GM23338 (cell line): ENCODE results near the gene USP7. TPM values are rescaled to one million over a fixed set of nuclear protein-coding genes. Genes with fewer than 3 reads are reported as not detected.

Experiments
- ATAC-seq: fragments of 200-7000 bp; cut with Tn5 transposase; 3 replicates; pipeline ENCODE4 v1.9.1; 2020
- DNase-seq: peaks from one replicate; pipeline ENCODE4 v3.0.0-alpha.2; 2015; ENCODE audit warnings: low spot score
- H2AFZ ChIP-seq: fragments of 200-600 bp; sonication (generic); 2 replicates; pipeline ENCODE4 v1.8.0; 2016; ENCODE audit warnings: antibody characterized with exemption, mild to moderate bottlenecking, moderate library complexity
- H3F3A ChIP-seq: fragments of 200-600 bp; sonication (generic); replicated peaks from 2 replicates; pipeline ENCODE4 v1.8.0; 2017; ENCODE audit warnings: antibody characterized with exemption, mixed run types, low read depth
- H3K27ac ChIP-seq: fragments of 200-600 bp; sonication (generic); 2 replicates; pipeline ENCODE4 v1.6.1; 2016; ENCODE audit warnings: low read depth
- H3K27me3 ChIP-seq: fragments of 200-600 bp; sonication (generic); 2 replicates; pipeline ENCODE4 v1.8.0; 2016; ENCODE audit warnings: mild to moderate bottlenecking, mixed run types, moderate library complexity; ENCODE audit not compliant: insufficient read depth
- H3K36me3 ChIP-seq: fragments of 200-600 bp; sonication (generic); 2 replicates; pipeline ENCODE4 v1.8.0; 2016; ENCODE audit warnings: mild to moderate bottlenecking; ENCODE audit not compliant: insufficient read depth
- H3K4me1 ChIP-seq: fragments of 200-600 bp; sonication (generic); 2 replicates; pipeline ENCODE4 v1.8.0; 2016; ENCODE audit warnings: mild to moderate bottlenecking, moderate library complexity; ENCODE audit not compliant: insufficient read depth
- H3K4me2 ChIP-seq: fragments of 200-600 bp; sonication (generic); 2 replicates; pipeline ENCODE4 v1.7.1; 2017; ENCODE audit warnings: mixed run types
- H3K4me3 ChIP-seq: fragments of 200-600 bp; sonication (generic); 2 replicates; pipeline ENCODE4 v1.6.1; 2016; ENCODE audit warnings: mixed run types
- H3K79me2 ChIP-seq: fragments of 200-600 bp; sonication (generic); replicated peaks from 2 replicates; pipeline ENCODE4 v1.8.0; 2017; ENCODE audit warnings: mild to moderate bottlenecking; ENCODE audit not compliant: insufficient read depth
- H3K9me2 ChIP-seq: fragments of 200-600 bp; sonication (generic); 2 replicates; pipeline ENCODE4 v1.8.0; 2017; ENCODE audit not compliant: insufficient read depth
- H4K20me1 ChIP-seq: fragments of 200-600 bp; sonication (generic); replicated peaks from 2 replicates; pipeline ENCODE4 v1.8.0; 2017; ENCODE audit warnings: mild to moderate bottlenecking; ENCODE audit not compliant: insufficient read depth
- H3K27ac Mint-ChIP-seq: 2 replicates; pipeline ENCODE4 v1.8.0; 2020; ENCODE audit warnings: inconsistent platforms, mild to moderate bottlenecking, moderate library complexity, mixed read lengths
- H3K27me3 Mint-ChIP-seq: 3 replicates; pipeline ENCODE4 v1.8.0; 2022; ENCODE audit warnings: low read depth, mild to moderate bottlenecking, moderate library complexity, mixed read lengths, inconsistent platforms; ENCODE audit not compliant: insufficient read depth, poor library complexity
- H3K36me3 Mint-ChIP-seq: 3 replicates; pipeline ENCODE4 v1.8.0; 2021; ENCODE audit warnings: low read depth, mild to moderate bottlenecking, inconsistent platforms, moderate library complexity, mixed read lengths
- H3K4me1 Mint-ChIP-seq: 3 replicates; pipeline ENCODE4 v1.8.0; 2020; ENCODE audit warnings: mild to moderate bottlenecking, inconsistent platforms, mixed read lengths
- H3K4me3 Mint-ChIP-seq: 3 replicates; pipeline ENCODE4 v1.8.0; 2021; ENCODE audit warnings: moderate library complexity, mild to moderate bottlenecking, inconsistent platforms, mixed read lengths
- H3K9me3 Mint-ChIP-seq: 3 replicates; pipeline ENCODE4 v1.8.0; 2020; ENCODE audit warnings: moderate library complexity, mild to moderate bottlenecking, inconsistent platforms, mixed read lengths
- CREB1 ChIP-seq: fragments of 250-450 bp; sonication (Bioruptor Pico); IDR thresholded peaks from 2 replicates; pipeline ENCODE4 v1.5.0; 2020; ENCODE audit warnings: low read depth, mild to moderate bottlenecking, moderate library complexity
- CTCF ChIP-seq, 2 experiments: fragments of 200-600 bp in 1 of 2; sonication (generic) in 1 of 2; conservative IDR thresholded peaks; 2 replicates each; pipeline versions ENCODE4 v1.5.1 to v1.6.1; 2016 to 2017; ENCODE audit warnings: antibody characterized with exemption in 2 of 2, low read depth in 2 of 2, mild to moderate bottlenecking in 2 of 2, moderate library complexity in 1 of 2
- ETS1 ChIP-seq: IDR thresholded peaks from 2 replicates; pipeline ENCODE4 v1.6.1; 2016; ENCODE audit warnings: antibody characterized with exemption
- EZH2 ChIP-seq: fragments of 200-600 bp; sonication (generic); IDR thresholded peaks from one replicate; pipeline ENCODE4 v1.8.0; 2017; ENCODE audit warnings: antibody characterized with exemption, mild to moderate bottlenecking, low read depth; ENCODE audit not compliant: unreplicated experiment
- EZH2phosphoT487 ChIP-seq: fragments of 200-600 bp; sonication (generic); IDR thresholded peaks from one replicate; pipeline ENCODE4 v1.8.1; 2018; ENCODE audit warnings: antibody characterized with exemption; ENCODE audit not compliant: unreplicated experiment
- JUNB ChIP-seq: IDR thresholded peaks from one replicate; pipeline ENCODE4 v1.6.1; 2016; ENCODE audit warnings: antibody characterized with exemption; ENCODE audit not compliant: unreplicated experiment
- NANOG ChIP-seq: IDR thresholded peaks from 2 replicates; pipeline ENCODE4 v1.6.1; 2016; ENCODE audit warnings: antibody characterized with exemption, borderline replicate concordance
- POLR2AphosphoS5 ChIP-seq: IDR thresholded peaks from 2 replicates; pipeline ENCODE4 v1.6.1; 2016; ENCODE audit warnings: antibody characterized with exemption, low read depth
- STAT1 ChIP-seq: IDR thresholded peaks from one replicate; pipeline ENCODE4 v1.6.1; 2016; ENCODE audit warnings: antibody characterized with exemption; ENCODE audit not compliant: unreplicated experiment
- ZNF114 ChIP-seq: fragments of 250-450 bp; sonication (Bioruptor Pico); IDR thresholded peaks from 2 replicates; pipeline ENCODE4 v1.5.0; 2020; ENCODE audit warnings: mild to moderate bottlenecking, moderate library complexity
- ZNF331 ChIP-seq: fragments of 250-450 bp; sonication (Bioruptor Pico); IDR thresholded peaks from 2 replicates; pipeline ENCODE4 v1.5.0; 2020; ENCODE audit warnings: low read depth, mild to moderate bottlenecking, moderate library complexity
- ZNF462 ChIP-seq: fragments of 250-450 bp; sonication (Bioruptor Pico); IDR thresholded peaks from 2 replicates; pipeline ENCODE4 v1.5.0; 2020; ENCODE audit warnings: mild to moderate bottlenecking, moderate library complexity
- polyA plus RNA-seq: library from polyadenylated mRNA; unstranded; fragments of >200 nt; fragmentation: Nextera tagmentation; extraction: Ambion mirVana; gene quantifications from 2 replicates; pipeline ENCODE4 v1.2.1, GENCODE V29; 2016
- total RNA-seq: library from RNA; depleted of rRNA; stranded (reverse); fragments of >200 nt; shearing (Covaris generic); gene quantifications from 2 replicates; pipeline ENCODE4 v1.2.3, GENCODE V29; 2014
- TF ChIP-seq, protein P1 (sequence below): IDR thresholded peaks from one replicate; pipeline ENCODE4 v1.6.1; 2018; ENCODE audit warnings: antibody characterized with exemption; ENCODE audit not compliant: unreplicated experiment

Gene USP7
- total and polyA plus RNA-seq, 2 experiments from 2014 or later = 42.3 to 130 TPM

DNA sequence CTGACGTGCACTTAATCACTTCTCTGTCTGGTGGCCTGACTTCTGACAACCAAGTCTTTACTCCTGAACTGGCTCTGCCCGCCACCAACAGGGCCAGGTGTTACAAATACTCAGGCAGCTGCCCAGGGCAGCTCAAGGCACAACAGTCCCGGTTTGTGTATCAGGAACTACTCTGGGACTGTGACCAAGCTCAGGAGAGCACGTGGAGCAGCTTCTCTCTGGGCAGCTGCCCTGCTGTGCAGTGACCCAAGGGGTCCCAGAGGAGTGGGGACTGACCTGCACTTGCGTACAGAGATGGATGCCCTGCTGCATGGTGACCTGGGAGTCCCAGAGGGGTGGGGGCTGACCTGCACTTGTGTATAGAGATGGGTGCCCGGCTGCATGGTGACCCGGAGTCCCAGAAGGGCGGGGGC, 59.7 kb downstream of the USP7 start:
- no peak overlapping the region for H2AFZ ChIP-seq
- Mint-ChIP-seq H3K4me1 (peaks cover 6% of the 10 kb centered on the region; the same call in 1 of the 3 replicates), H3K27me3 (peaks cover 5% of the 10 kb centered on the region), H3K9me3 (no peaks in the 10 kb centered on the region), H3K4me3 (no peak overlapping the region), H3K36me3 (peaks cover 92% of the 10 kb centered on the region), H3K27ac (no peak overlapping the region)
- no peak overlapping the region for H3K4me2 ChIP-seq
- peaks cover 19% of the 10 kb centered on the region for H3F3A ChIP-seq
- H3K36me3 ChIP-seq = peaks cover 76% of the 10 kb centered on the region
- H4K20me1 ChIP-seq = peaks cover 23% of the 10 kb centered on the region
- ATAC-seq (no peak), DNase-seq (no peak)
- no peaks in the 10 kb centered on the region for H3K9me2 ChIP-seq
- H3K4me3 ChIP-seq = no peak overlapping the region
- 0 out of 2 replicates have a peak overlapping the region, but pooled peaks have one; percentile 23 for H3K27ac ChIP-seq
- H3K79me2 ChIP-seq = no peaks in the 10 kb centered on the region; the same call in 1 of the 2 replicates
- no peaks in the 10 kb centered on the region for H3K4me1 ChIP-seq
- TF ChIP-seq STAT1 (no peak), EZH2 (no peak), NANOG (no peak), ZNF114 (CRISPR knock-in tag) (no peak), EZH2phosphoT487 (no peak), JUNB (no peak), ZNF331 (CRISPR knock-in tag) (no peak), CREB1 (CRISPR knock-in tag) (no peak), ZNF462 (CRISPR knock-in tag) (no peak), ETS1 (no peak), POLR2AphosphoS5 (no peak), CTCF (conservative IDR thresholded peaks at IDR 0.05; ENCODE audit: low read depth in 2 of 2) (no peak)
- TF ChIP-seq, protein P1, sequence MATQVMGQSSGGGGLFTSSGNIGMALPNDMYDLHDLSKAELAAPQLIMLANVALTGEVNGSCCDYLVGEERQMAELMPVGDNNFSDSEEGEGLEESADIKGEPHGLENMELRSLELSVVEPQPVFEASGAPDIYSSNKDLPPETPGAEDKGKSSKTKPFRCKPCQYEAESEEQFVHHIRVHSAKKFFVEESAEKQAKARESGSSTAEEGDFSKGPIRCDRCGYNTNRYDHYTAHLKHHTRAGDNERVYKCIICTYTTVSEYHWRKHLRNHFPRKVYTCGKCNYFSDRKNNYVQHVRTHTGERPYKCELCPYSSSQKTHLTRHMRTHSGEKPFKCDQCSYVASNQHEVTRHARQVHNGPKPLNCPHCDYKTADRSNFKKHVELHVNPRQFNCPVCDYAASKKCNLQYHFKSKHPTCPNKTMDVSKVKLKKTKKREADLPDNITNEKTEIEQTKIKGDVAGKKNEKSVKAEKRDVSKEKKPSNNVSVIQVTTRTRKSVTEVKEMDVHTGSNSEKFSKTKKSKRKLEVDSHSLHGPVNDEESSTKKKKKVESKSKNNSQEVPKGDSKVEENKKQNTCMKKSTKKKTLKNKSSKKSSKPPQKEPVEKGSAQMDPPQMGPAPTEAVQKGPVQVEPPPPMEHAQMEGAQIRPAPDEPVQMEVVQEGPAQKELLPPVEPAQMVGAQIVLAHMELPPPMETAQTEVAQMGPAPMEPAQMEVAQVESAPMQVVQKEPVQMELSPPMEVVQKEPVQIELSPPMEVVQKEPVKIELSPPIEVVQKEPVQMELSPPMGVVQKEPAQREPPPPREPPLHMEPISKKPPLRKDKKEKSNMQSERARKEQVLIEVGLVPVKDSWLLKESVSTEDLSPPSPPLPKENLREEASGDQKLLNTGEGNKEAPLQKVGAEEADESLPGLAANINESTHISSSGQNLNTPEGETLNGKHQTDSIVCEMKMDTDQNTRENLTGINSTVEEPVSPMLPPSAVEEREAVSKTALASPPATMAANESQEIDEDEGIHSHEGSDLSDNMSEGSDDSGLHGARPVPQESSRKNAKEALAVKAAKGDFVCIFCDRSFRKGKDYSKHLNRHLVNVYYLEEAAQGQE = no peak
- H3K27me3 ChIP-seq = no peaks in the 10 kb centered on the region
